HL-60/S4 treated with retinoic acid at 250 ng/mL for 4 days and 3 days (cell line): ENCODE measurements around the gene MYB.

ENCODE experiments used
- in situ Hi-C: fragments of 300-500 bp; cut with MboI; formaldehyde crosslinking; loops from 2 replicates; pipeline ENCODE4 v1.7.0; 2022; ENCODE audit warnings: low sequenced_read_pairs

MYB gene

DNA sequence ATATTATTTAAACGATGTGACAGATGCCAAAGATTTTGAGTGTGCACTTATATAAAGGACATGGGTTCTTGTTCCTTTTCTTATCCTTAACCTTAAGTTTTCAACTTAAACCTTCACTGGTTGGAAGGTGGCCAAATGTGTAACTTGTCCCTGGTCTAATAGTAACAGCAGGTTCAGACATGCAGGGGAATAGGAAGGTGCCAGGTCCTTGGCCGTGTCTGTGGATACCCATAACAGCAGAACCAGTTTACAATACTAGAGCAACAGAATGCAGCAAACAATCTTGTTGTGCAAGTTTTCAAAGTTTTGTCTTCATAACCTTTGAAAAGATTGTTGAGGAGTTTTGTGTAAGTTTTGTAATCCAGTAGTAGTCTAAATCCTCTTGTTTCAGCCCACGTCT is 4.4 kb downstream of the MYB start:
- in situ Hi-C loops, result no loop called here

DNA sequence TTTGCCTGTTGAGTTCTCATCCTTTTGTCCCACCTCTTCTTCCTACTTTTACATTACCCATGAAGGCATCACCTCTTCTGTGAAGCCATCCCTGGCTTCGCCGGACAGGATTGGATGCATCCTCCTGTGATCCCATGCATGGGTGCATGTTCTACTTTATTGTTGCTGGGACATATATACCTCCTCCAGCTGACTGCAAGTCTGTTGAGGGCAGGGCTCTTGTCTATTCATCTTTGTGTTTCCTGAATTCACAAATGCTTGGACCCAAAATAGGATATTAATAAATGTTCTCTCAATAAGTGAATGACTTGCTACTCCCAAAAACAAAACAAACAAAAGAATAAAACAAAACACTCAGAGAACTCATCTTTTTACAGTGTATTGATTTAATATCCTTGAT is 5.1 kb downstream of the MYB start:
- in situ Hi-C loops, result no loop called here

DNA sequence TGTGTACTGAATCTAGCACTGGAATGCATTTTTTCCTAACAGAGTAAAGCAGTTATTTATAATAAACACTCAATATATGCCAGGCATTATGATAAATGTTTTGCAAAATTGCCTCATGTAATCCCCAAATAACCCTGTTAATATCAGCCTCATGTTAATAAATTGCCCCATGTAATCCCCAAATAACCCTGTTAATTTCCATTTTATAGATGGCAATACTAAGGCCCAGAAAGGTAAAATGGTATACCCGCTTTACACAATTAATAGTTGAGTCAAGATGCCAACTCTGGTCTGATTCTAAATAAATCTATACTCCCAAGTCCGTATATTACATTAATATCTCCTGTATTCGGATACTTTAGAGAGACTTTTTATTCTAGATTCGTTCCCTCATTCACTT is 6.3 kb downstream of the MYB start:
- in situ Hi-C loops, result no loop called here

DNA sequence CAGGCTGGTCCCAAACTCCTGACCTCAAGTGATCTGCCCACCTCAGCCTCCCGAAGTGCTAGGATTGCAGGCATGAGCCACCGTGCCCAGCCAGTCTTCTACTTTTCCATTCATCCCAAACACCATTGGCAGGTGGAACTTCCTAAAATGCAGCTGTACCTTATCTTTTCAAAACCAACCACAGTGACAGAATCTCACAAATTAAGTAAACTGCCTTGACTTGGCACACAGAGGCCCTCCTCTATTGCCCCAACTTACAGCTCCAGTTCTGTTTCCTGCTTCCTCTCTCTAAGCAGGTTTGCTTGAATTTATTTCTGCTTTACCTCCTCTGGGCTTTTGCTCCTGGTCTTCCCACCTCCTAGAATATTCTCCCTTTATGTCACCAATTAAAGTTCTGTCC is 7.6 kb downstream of the MYB start:
- in situ Hi-C loops, result no loop called here

DNA sequence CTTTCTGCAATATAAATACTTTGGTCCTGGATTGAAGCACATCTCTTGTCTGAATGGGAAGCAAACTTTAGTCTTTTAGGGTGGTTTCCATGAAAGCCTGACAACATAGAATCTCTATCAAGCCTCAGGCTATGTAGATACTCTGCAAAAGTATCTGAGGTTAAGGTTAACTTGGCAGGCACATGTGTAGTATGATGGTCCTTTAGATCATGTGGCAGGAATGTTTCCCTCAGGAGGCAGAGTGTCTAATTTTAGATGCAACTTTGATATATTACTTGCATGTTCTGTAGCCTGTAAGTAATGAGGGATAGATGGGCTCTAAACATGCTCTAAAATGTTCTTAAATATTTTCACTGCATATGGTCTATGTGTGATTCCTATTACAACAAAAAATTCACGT is 8.2 kb downstream of the MYB start:
- in situ Hi-C loops, result no loop called here

DNA sequence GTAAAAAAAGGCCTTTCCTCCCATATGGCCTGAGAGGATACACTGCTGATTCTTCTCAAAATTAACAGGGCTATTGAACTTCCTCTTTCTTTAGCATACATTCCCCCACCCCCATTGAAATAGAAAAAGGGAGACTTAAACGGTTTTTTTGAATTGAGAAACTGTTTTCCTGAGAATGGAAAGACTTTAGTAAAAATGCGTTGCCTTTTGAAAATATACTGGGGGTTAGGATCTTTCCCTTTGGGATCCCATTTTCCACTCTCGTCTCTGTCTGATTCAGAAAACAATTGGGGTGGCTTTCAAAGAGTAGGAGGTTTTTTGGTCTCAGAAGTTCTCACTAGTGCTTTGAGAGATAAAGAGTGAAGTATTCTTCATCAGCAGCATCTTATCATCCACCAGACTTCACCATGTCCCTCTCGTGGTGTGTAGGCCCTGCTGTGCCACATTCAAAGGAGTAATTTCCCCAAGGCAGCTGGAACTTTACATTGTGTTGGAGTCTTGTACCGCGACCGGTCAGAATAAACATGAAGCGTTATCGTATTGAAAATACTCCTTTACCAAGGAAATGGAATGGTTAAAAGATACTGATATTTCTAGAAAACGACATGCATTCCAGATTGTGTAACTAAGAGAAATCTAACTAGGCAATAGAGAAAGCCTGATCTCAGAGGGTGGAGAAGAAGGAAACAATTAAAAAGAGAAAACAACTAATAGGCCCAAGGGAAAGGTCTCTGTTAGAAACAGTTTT is 10.6 kb downstream of the MYB start:
- in situ Hi-C loops, result no loop called here

DNA sequence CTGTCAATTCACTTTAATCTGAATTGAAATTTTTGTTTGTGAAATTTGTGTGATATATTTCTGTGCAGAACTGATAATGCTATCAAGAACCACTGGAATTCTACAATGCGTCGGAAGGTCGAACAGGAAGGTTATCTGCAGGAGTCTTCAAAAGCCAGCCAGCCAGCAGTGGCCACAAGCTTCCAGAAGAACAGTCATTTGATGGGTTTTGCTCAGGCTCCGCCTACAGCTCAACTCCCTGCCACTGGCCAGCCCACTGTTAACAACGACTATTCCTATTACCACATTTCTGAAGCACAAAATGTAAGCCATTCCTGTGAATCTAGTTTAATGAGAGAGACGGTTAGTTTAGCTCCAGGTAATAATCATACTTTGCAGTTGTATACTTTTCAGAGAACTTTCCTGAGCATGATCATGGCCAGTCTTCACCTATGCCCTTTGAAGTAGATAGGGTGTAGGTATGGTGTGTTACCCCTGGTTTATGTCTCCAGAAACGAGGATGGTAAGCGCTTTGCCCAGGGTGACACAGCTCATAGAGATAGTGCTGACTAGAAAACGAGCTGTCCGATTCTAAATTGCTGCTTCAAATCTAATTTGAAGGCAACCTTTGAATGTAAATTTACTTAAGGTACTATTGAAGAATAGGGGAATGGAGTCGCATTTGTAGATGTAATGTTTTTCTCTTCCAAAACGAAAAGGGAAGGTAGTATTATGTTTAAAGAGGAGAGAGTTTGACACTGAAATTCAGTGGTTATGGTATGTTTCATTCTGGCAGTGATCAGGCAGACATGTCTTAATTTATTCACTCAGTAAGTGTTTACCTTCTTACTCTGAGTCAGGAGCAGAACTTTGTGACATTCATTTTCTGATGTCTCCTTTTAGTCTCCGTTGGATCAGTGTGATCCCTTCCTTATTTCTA is 11.4 kb downstream of the MYB start:
- in situ Hi-C loops, result no loop called here

DNA sequence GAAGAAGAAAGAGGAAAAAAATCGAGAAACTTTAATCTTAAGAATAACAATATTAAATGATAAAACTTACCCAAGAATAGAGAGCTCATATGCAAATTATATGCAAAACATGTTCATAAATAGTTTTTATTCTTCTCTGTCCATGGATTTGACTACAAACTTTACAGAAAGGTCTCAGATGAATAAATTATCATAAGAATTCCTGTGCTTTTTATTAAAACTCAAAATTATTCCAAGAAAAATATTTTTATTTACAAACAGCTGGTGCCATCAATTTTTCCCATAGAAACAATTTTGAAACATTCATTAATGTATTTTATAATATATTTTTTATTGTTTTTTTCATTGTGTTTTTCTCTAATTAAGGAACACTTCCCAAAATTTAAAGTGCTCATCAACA is 12.1 kb downstream of the MYB start:
- in situ Hi-C loops, result no loop called here

DNA sequence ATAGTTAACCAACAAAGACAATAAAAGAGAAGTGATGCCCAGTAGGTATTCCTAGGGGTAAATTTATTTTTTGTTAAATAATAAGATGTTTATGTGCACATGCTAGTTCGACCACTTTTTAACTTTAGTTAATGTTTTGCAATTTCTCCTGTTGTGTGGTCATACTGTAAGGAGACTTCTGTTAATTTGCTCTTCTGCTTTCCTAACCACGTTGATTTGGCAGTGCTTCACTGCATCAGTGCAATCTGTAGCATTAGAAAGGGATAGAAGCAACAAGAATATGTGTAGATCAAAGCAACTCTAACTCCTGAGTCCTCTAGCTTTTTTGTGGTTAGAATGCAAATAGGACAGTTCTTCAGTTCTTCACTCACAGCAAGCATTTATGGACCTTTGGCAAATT is 13.9 kb downstream of the MYB start:
- in situ Hi-C loops, result no loop called here

DNA sequence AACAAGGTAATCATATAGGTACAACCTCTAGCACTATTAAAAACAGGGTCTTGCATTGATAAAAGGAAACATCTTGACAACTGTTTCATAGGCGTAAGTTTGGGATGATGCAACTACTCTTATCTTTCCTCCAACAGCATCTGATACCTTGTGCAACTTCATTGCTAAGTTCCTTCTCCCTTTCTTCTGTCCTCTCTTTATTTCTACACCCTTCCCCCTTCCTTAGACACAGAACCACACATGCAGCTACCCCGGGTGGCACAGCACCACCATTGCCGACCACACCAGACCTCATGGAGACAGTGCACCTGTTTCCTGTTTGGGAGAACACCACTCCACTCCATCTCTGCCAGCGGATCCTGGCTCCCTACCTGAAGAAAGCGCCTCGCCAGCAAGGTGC is 14.4 kb downstream of the MYB start:
- in situ Hi-C loops, result no loop called here

DNA sequence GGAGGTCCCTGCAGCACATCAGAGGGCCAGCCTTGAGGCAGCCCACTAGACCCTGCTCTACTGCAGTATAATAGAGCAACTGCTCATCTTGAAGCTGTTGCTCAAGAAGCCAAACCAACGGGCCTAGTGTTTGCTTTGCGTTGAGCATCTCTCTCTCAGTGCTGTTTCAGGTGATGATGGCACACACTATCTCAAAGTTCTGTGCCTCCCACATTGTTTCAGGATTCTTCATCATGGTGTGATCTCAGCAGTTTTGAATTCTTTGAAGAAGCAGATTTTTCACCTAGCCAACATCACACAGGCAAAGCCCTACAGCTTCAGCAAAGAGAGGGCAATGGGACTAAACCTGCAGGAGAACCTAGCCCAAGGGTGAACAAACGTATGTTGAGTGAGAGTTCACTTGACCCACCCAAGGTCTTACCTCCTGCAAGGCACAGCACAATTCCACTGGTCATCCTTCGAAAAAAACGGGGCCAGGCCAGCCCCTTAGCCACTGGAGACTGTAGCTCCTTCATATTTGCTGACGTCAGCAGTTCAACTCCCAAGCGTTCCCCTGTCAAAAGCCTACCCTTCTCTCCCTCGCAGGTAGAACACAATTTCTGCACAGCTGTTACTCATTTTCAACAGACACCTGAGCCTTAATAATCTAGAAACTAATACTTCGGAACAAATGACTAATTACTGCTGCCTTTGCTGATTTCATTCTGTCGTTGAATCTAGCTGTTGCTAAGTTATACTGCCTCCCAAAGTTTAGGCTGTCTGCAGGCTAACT is 15.8 kb downstream of the MYB start:
- in situ Hi-C loops, result no loop called here

DNA sequence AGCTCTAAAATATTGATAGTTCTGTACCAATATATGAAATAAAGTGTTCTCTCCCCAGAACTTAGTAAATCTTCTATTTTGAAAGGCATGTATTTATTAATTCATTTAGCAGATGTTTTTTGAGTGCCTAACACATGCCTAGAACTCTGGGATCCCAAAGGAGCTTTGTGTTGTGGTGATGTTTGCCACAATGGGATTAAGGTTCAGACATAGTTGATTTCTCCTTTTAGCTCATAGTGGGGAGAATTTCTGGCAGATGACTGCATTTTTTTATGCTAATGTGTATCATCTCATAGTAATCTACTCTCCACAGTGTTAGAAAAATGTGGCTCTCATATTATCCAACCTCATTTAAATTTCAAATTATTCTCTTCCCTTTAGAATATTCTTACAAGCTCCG is 21.7 kb downstream of the MYB start:
- in situ Hi-C loops, result no loop called here

DNA sequence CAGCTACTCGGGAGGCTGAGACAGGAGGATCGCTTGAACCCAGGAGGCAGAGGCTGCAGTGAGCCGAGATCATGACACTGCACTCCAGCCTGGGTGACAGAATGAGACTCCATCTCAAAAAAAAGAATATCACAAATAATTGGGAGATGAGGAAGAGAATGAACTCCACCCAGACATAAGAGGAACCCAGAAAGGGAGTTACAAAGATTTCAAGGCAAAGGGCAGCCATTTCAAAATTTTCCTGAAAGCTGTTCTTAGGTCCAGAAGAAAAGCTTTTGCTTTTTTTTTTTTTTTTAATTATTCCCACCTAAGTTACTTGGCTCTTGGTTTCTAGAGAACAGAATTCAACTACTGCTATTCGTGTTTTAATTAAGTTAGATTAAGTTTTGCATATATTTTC is 23.8 kb downstream of the MYB start:
- in situ Hi-C loops, result no loop called here

DNA sequence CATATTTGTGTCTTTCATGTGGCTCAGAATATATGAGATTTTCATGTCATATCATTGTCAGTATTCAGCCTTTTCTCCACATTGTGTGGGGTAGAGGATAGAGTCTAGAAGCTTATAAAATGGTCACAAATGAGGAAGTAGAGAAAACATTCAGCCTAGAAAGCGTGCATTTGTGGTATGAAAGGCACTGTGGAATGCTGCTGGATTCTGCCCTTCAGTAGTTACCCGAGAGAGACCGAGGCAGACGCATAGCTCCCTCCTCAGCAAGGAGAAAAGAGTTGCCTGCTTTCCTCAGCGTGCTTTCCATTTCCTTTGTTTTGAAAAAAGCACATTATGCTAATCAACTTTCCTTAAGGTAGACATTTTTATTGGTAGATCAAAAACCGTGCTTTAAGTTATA is 28.7 kb downstream of the MYB start:
- in situ Hi-C loops, result no loop called here

DNA sequence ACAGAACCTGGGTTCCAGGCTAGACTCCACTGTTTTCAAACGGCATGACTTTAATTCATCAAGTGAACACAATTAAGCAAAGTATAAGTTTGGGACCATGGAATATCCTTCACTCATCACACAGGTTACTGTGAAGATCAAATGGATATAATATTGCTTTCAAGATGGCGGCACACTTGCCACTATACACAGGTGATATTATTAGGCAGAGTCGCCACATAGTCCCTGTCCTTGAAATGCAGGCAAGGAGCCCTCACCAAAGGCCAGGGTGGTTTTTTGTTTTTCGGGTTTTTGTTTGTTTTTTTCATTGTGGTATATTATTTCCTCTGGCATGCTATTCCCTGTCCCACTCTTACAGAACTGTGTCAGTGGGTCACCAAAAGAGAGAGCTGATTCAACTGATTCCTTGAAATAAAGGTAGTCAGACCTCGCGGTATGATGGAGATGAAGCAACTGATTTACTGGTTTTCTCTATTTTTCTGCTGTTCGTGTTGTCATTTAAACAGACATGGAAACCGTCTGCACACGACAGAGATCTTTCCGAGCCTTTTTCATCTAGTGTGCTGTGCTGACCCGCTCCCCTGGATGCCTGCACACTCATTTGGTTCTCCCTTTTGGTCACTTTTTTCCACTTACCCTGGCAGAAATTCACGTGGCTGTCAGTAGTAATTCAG is 29.7 kb downstream of the MYB start:
- in situ Hi-C loops, result no loop called here

DNA sequence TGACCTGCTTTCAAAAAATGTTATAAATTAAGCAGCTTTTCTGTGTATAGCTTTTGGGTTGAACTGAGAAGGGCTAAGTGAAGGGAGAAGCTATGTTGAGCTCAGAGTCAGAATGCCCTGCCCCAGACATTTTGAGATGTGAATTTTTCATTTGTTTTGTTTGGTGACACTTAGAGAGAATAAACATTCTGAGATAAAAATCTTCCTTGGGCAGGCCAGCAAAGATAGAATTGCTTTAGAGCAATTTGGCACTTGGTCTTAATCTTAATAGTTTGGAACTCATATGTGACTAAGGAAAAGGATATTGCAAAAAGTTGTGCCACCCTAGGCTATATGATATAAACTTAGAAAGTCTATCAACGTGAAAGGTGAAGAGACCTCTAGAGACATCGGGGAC is 30.2 kb downstream of the MYB start:
- in situ Hi-C loops, result no loop called here

DNA sequence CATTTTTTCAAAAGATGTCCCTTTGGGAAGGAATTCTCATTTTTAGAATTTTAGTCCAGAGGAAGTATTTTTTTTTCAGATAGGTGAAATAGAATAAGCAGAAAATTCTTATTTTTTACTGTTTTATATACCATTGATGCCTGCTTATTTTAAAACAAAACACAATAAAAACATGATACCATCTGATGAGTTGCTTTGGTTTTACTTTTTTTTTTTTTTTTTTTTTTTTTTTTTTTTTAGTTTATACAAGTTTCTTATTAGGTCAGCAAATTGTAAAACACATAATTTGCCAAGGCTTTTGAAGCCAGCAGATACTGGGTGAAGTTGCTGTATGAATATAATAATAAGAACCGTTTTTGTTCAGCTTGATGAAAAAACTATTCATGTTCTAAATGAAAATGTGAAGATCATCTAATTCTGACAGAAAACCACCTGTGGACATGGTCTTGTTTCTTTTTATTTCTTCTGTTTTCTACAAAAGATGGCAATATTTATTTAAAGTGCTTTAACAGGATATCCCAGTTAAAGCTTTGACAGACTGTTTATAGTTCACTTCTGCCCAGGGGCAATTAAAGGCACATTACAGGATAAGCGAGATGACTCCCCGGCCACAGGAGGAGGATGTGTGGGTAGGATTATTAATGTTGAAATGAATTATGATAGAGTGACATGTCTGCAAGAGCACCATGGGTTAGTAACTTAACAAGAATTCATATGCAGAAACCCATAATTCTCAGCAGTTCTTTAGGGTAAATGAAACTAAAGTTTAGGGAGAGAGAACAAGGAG is 31.1 kb downstream of the MYB start:
- in situ Hi-C loops, result no loop called here

DNA sequence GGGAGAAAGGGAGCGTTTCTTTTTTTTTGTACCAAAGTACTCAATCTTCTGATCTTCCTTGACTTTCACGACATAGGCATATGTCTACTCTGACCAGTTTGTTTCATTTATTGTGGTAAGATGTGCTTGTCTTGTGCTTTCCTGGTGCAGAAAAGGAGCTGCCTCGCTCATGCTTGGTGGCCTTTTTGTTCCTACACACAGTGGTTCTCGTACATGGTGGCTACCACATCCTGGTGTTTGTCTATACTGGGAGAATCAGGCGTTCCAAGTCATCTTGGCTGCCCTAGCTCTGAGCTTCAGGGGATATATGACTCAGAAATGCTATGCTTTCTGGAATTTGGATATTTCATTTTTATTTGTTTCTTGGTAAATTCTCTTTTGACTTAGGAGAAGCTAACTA is 31.8 kb downstream of the MYB start:
- in situ Hi-C loops, result no loop called here

DNA sequence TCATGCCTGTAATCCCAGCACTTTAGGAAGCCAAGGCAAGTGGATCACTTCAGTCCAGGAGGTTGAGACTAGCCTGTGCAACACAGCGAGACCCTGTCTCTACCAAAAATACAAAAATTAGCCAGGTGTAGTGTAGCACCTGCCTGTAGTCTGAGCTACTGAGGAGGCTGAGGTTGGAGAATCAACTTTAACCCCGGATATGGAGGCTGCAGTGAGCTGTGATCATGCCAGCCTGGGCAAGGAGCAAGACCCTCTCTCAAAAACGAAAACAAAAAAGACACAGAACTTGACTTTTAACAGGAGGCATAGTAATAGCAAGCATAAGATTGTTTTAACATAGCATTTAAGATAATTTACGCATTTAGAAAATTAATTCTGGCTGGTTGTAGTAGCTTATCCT is 32.5 kb downstream of the MYB start:
- in situ Hi-C loops, result no loop called here

DNA sequence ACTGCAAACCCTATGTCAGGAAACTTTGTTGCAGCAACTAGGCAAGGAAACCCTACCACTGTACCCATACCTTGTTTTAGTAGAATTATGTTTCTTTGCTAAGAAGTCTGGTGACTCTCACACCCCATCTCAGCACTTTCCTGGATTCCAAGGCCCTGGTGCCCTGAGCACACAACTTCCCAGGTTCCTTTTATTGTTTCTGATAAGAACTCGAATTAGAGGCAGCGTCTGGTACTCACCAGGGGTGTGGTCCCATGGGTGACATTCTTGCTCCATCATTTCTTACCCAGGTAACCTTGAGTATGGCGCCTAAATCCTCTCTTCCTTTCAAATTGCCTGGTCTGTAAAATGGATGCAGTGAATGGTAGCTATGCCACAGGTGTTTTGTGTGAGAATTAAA is 34.1 kb downstream of the MYB start:
- in situ Hi-C loops, result no loop called here
